ENCODE measurements around the gene CATSPER3.
"Not testable (repeated sequence)": the region's sequence is repeated elsewhere in the genome, so short reads cannot be mapped to it uniquely, and the experiment has no call there.

Gene CATSPER3

GRCh38 chr5:134975843-134976242 is 8.1 kb downstream of the CATSPER3 start:
- no peak for DNase-seq

GRCh38 chr5:134976841-134977240 is 9.1 kb downstream of the CATSPER3 start:
- DNase-seq, result no peak

- DNase-seq, result no peak
Measured at GRCh38 chr5:134979416-134979815, 11.7 kb downstream of the CATSPER3 start.

GRCh38 chr5:134982230-134982629 is 14.5 kb downstream of the CATSPER3 start:
- no peak for DNase-seq

GRCh38 chr5:134989266-134989830 is 21.6 kb downstream of the CATSPER3 start:
- DNase-seq, result no peak

- not testable (repeated sequence) for DNase-seq
Measured at GRCh38 chr5:134990183-134990582, 22.5 kb downstream of the CATSPER3 start.

- DNase-seq, result no peak
Measured at GRCh38 chr5:134992148-134992547, 24.4 kb downstream of the CATSPER3 start.

- DNase-seq, result no peak
Measured at GRCh38 chr5:134993161-134993560, 25.5 kb downstream of the CATSPER3 start.

- DNase-seq, result peak in 1 of 2 donors; percentile 1
Measured at GRCh38 chr5:134994560-134995156, 27.0 kb downstream of the CATSPER3 start.

GRCh38 chr5:134995850-134996402 is 28.2 kb downstream of the CATSPER3 start:
- DNase-seq, result no peak

GRCh38 chr5:134997015-134997414 is 29.3 kb downstream of the CATSPER3 start:
- no peak for DNase-seq

- DNase-seq, result not testable (repeated sequence)
Measured at GRCh38 chr5:134998068-134998467, 30.4 kb downstream of the CATSPER3 start.

GRCh38 chr5:135004376-135004775 is 36.7 kb downstream of the CATSPER3 start:
- no peak for DNase-seq

- no peak for DNase-seq
Measured at GRCh38 chr5:135005076-135005475, 37.4 kb downstream of the CATSPER3 start.

- no peak for DNase-seq
Measured at GRCh38 chr5:135007305-135007704, 39.6 kb downstream of the CATSPER3 start.

- DNase-seq, result no peak
Measured at GRCh38 chr5:135007749-135008363, 40.1 kb downstream of the CATSPER3 start.

GRCh38 chr5:135008556-135008955 is 40.8 kb downstream of the CATSPER3 start:
- DNase-seq, result no peak

- no peak for DNase-seq
Measured at GRCh38 chr5:135008981-135009735, 41.5 kb downstream of the CATSPER3 start.

GRCh38 chr5:135009736-135010501 is 42.2 kb downstream of the CATSPER3 start:
- DNase-seq, result no peak

GRCh38 chr5:135010502-135011354 is 43.0 kb downstream of the CATSPER3 start:
- no peak for DNase-seq

GRCh38 chr5:135011355-135012032 is 43.8 kb downstream of the CATSPER3 start:
- no peak for DNase-seq
